NOMO-1 treated with dmso at 0.1 percent for 144 hours (cell line): ENCODE measurements around the gene NIPAL4.

Source experiments
- DNase-seq: peaks from one replicate; lab custom pipeline; 2025; ENCODE audit not compliant: unreplicated experiment; lab: John Stamatoyannopoulos, UW

Gene NIPAL4

GRCh38 chr5:157511651-157512644, 51.9 kb downstream of the NIPAL4 start:
- DNase-seq: no peak

GRCh38 chr5:157513182-157513581, 53.2 kb downstream of the NIPAL4 start:
- no peak for DNase-seq

- DNase-seq: no peak
Observed at GRCh38 chr5:157514974-157515373, 55.0 kb downstream of the NIPAL4 start.

- DNase-seq: no peak
Observed at GRCh38 chr5:157516006-157516405, 56.0 kb downstream of the NIPAL4 start.

- no peak for DNase-seq
Observed at GRCh38 chr5:157516626-157517325, 56.8 kb downstream of the NIPAL4 start.

- no peak for DNase-seq
Observed at GRCh38 chr5:157518963-157519362, 59.0 kb downstream of the NIPAL4 start.

GRCh38 chr5:157519579-157520253, 59.7 kb downstream of the NIPAL4 start:
- peak; percentile 8 for DNase-seq

- no peak for DNase-seq
Observed at GRCh38 chr5:157520911-157521703, 61.1 kb downstream of the NIPAL4 start.

GRCh38 chr5:157521704-157522029, 61.7 kb downstream of the NIPAL4 start:
- no peak for DNase-seq

- DNase-seq: no peak
Observed at GRCh38 chr5:157523976-157524375, 64.0 kb downstream of the NIPAL4 start.
